Measurements from ENCODE around the gene DCXR. TPM values are rescaled to one million over a fixed set of nuclear protein-coding genes. Genes with fewer than 3 reads are reported as not detected.

DCXR gene
- total and polyA plus RNA-seq, 2 experiments from 2014 or later, result 86.9 to 137 TPM

GRCh38 chr17:82081546-82081945, 44.0 kb upstream of the DCXR start (continued):
- no peak for TF ChIP-seq ZNF462 (CRISPR knock-in tag; IDR thresholded peaks at IDR 0.05)
- no peak for TF ChIP-seq EZH2 (IDR thresholded peaks at IDR 0.05; ENCODE audit: low read depth, unreplicated experiment)
- no peak for TF ChIP-seq ZNF114 (CRISPR knock-in tag; IDR thresholded peaks at IDR 0.05)
- no peak for TF ChIP-seq CTCF (conservative IDR thresholded peaks at IDR 0.05; ENCODE audit: low read depth in 2 of 2)
- no peak for TF ChIP-seq ZNF331 (CRISPR knock-in tag; IDR thresholded peaks at IDR 0.05; ENCODE audit: low read depth)

GRCh38 chr17:82080789-82081464, 43.4 kb upstream of the DCXR start:
- H3K79me2 ChIP-seq (replicated peaks; ENCODE audit: insufficient read depth), result no peaks in the 10 kb centered on the region
- H3K4me3 ChIP-seq, result no peak overlapping the region
- H3F3A ChIP-seq (replicated peaks; ENCODE audit: low read depth), result peaks cover 28% of the 10 kb centered on the region
- Mint-ChIP-seq H3K27ac (no peak overlapping the region), H3K4me1 (peaks cover 3% of the 10 kb centered on the region), H3K27me3 (ENCODE audit: insufficient read depth, low read depth, poor library complexity) (peaks cover 24% of the 10 kb centered on the region), H3K4me3 (no peak overlapping the region), H3K36me3 (ENCODE audit: low read depth) (peaks cover 47% of the 10 kb centered on the region), H3K9me3 (no peaks in the 10 kb centered on the region; the same call in 2 of the 3 replicates)
- H3K36me3 ChIP-seq (ENCODE audit: insufficient read depth), result peaks cover 10% of the 10 kb centered on the region; the same call in 1 of the 2 replicates
- no peaks in the 10 kb centered on the region for H3K27me3 ChIP-seq (ENCODE audit: insufficient read depth)
- peaks cover 8% of the 10 kb centered on the region for H4K20me1 ChIP-seq (replicated peaks; ENCODE audit: insufficient read depth)
- H2AFZ ChIP-seq, result no peak overlapping the region
- DNase-seq (ENCODE audit: low spot score) (no peak), ATAC-seq (no peak)
- H3K4me1 ChIP-seq (ENCODE audit: insufficient read depth), result no peaks in the 10 kb centered on the region
- no peak overlapping the region for H3K4me2 ChIP-seq
- no peaks in the 10 kb centered on the region for H3K9me2 ChIP-seq (ENCODE audit: insufficient read depth)
- no peak overlapping the region for H3K27ac ChIP-seq (ENCODE audit: low read depth)
- TF ChIP-seq ZNF114 (CRISPR knock-in tag; IDR thresholded peaks at IDR 0.05) (no peak), JUNB (IDR thresholded peaks at IDR 0.05; ENCODE audit: unreplicated experiment) (no peak), ZNF331 (CRISPR knock-in tag; IDR thresholded peaks at IDR 0.05; ENCODE audit: low read depth) (no peak), ETS1 (IDR thresholded peaks at IDR 0.05) (no peak), REST (IDR thresholded peaks at IDR 0.05; ENCODE audit: unreplicated experiment) (no peak)

Data from GM23338 (cell line).